Panc1 (cell line): ENCODE measurements around the gene CUEDC2. TPM values are rescaled to one million over a fixed set of nuclear protein-coding genes. Genes with fewer than 3 reads are reported as not detected.

ENCODE experiments used
- ATAC-seq: fragments of 200-7000 bp; cut with Tn5 transposase; 2 replicates; pipeline ENCODE4 v1.9.1; 2020; ENCODE audit warnings: mild to moderate bottlenecking, moderate library complexity
- BruUV-seq: library from RNA; stranded (reverse); fragments of 400-500 nt; replicated peaks from 2 replicates; lab custom pipeline; 2021; lab: Mats Ljungman, UMichigan
- CTCF ChIA-PET: fragments of 300-600 bp; sonication (Branson Sonifier 250); formaldehyde crosslinking; loops from one replicate; lab custom pipeline; 2022; ENCODE audit warnings: antibody characterized with exemption; lab: Charles Lee
- POLR2A ChIA-PET: fragments of 300-600 bp; sonication (Branson Sonifier 250); formaldehyde crosslinking; loops from one replicate; lab custom pipeline; 2022; ENCODE audit warnings: antibody characterized with exemption; lab: Charles Lee
- DNase-seq: peaks from one replicate; pipeline ENCODE4 v3.0.0-alpha.2; 2010; ENCODE audit warnings: low read depth, low spot score
- H3K27ac ChIP-seq: 2 replicates; pipeline ENCODE4 v1.5.1; 2011; ENCODE audit warnings: mild to moderate bottlenecking, low read length, inconsistent platforms
- H3K27me3 ChIP-seq: fragments of 200-500 bp; sonication (Bioruptor generic); 2 replicates; pipeline ENCODE4 v1.6.0; 2014; ENCODE audit warnings: low read length, inconsistent platforms; ENCODE audit not compliant: control insufficient read depth, insufficient read depth
- H3K36me3 ChIP-seq: fragments of 200-500 bp; sonication (Bioruptor generic); 2 replicates; pipeline ENCODE4 v1.5.1; 2014; ENCODE audit warnings: inconsistent platforms, mild to moderate bottlenecking, low read length, moderate library complexity; ENCODE audit not compliant: control insufficient read depth, insufficient read depth
- H3K4me1 ChIP-seq: 2 replicates; pipeline ENCODE4 v1.5.1; 2011; ENCODE audit warnings: inconsistent platforms, mild to moderate bottlenecking, low read length, moderate library complexity; ENCODE audit not compliant: control insufficient read depth, insufficient read depth
- H3K4me3 ChIP-seq, 2 experiments: 2 replicates each; pipeline ENCODE4 v1.5.1; 2011 to 2012; ENCODE audit warnings: low read depth in 2 of 2, low read length in 2 of 2, mild to moderate bottlenecking in 2 of 2, inconsistent platforms in 1 of 2, moderate library complexity in 1 of 2
- H3K9me3 ChIP-seq: fragments of 200-500 bp; sonication (Bioruptor generic); 2 replicates; pipeline ENCODE4 v1.5.1; 2014; ENCODE audit warnings: low read depth, mild to moderate bottlenecking, inconsistent platforms, low read length, moderate library complexity; ENCODE audit not compliant: control insufficient read depth, insufficient read depth
- CTCF ChIP-seq: fragments of 450-650 bp; IDR thresholded peaks from 2 replicates; pipeline ENCODE4 v1.5.1; 2017; ENCODE audit warnings: mild to moderate bottlenecking
- POLR2AphosphoS5 ChIP-seq: IDR thresholded peaks from 2 replicates; pipeline ENCODE4 v1.6.1; 2012; ENCODE audit warnings: mild to moderate bottlenecking, low read depth, low read length, moderate library complexity
- REST ChIP-seq, 2 experiments: IDR thresholded peaks; 2 replicates each; pipeline ENCODE4 v1.6.1; 2011 to 2012; ENCODE audit warnings: low read depth in 2 of 2, control low read depth in 1 of 2, low read length in 1 of 2, mild to moderate bottlenecking in 1 of 2, moderate library complexity in 1 of 2; ENCODE audit not compliant: insufficient read depth in 1 of 2
- SIN3A ChIP-seq: IDR thresholded peaks from 2 replicates; pipeline ENCODE4 v1.6.1; 2012; ENCODE audit warnings: low read depth, mild to moderate bottlenecking, low read length, moderate library complexity, borderline replicate concordance; ENCODE audit not compliant: insufficient read depth
- TCF7L2 ChIP-seq: IDR thresholded peaks from 2 replicates; pipeline ENCODE4 v1.6.1; 2011; ENCODE audit warnings: mild to moderate bottlenecking, low read depth, low read length, inconsistent platforms
- in situ Hi-C: cut with HindIII; loops from 2 replicates; pipeline ENCODE4 v1.10.0; 2016; ENCODE audit warnings: low sequenced_read_pairs, low pct_unique_long_range_greater_than_20kb
- intact Hi-C: fragments of 100-400 bp; cut with micrococcal nuclease; formaldehyde crosslinking; loops from one replicate; pipeline ENCODE4 v1.10.0; 2022; ENCODE audit not compliant: unreplicated experiment
- total RNA-seq: library from RNA; stranded (reverse); gene quantifications from one replicate; pipeline ENCODE4 v1.2.1, GENCODE V29; 2021; ENCODE audit not compliant: unreplicated experiment

CUEDC2 gene
- total RNA-seq, 1 experiment from 2014 or later: 79.3 TPM

GRCh38 chr10:102413053-102413705, 19.2 kb downstream of the CUEDC2 start:
- BruUV-seq: no TSS peak
- Histone ChIP-seq H3K27ac (no peak overlapping the region), H3K9me3 (no peaks in the 10 kb centered on the region), H3K36me3 (no peaks in the 10 kb centered on the region; the same call in 1 of the 2 replicates), H3K4me1 (peaks cover 8% of the 10 kb centered on the region), H3K4me3 (no peak overlapping the region), H3K27me3 (0 out of 2 replicates have a peak, but pooled peaks cover 2% of the 10 kb centered on the region)
- ChIA-PET CTCF (no interaction called here), POLR2A (no interaction called here)
- in situ Hi-C loops (no loop called here), intact Hi-C loops (no loop called here)
- DNase-seq (no peak), ATAC-seq (no peak)
- TF ChIP-seq REST (IDR thresholded peaks at IDR 0.05; ENCODE audit: insufficient read depth in 1 of 2, low read depth in 2 of 2, low read length in 1 of 2) (no peak), CTCF (no peak)

GRCh38 chr10:102412293-102412692, 20.1 kb downstream of the CUEDC2 start:
- CTCF ChIA-PET: no interaction called here
- no peak overlapping the region for H3K27ac ChIP-seq
- in situ Hi-C loops (no loop called here), intact Hi-C loops (no loop called here)
- H3K36me3 ChIP-seq: no peaks in the 10 kb centered on the region; the same call in 1 of the 2 replicates
- no peaks in the 10 kb centered on the region for H3K9me3 ChIP-seq
- DNase-seq (no peak), ATAC-seq (no peak)
- H3K27me3 ChIP-seq: 0 out of 2 replicates have a peak, but pooled peaks cover 2% of the 10 kb centered on the region
- TF ChIP-seq REST (IDR thresholded peaks at IDR 0.05; ENCODE audit: insufficient read depth in 1 of 2, low read depth in 2 of 2, low read length in 1 of 2) (no peak), POLR2AphosphoS5 (no peak), CTCF (no peak), TCF7L2 (no peak), SIN3A (no peak)
- H3K4me3 ChIP-seq: no peak overlapping the region
- peaks cover 8% of the 10 kb centered on the region for H3K4me1 ChIP-seq
- POLR2A ChIA-PET: no interaction called here
- no TSS peak for BruUV-seq
